Limb (tissue), 2 donors: ENCODE measurements around the gene FER.
"Not testable (repeated sequence)": the region's sequence is repeated elsewhere in the genome, so short reads cannot be mapped to it uniquely, and the experiment has no call there.

Experiments
- DNase-seq, 2 donors: peaks; one replicate each; pipeline ENCODE4 v3.0.0-alpha.2; 2016; ENCODE audit errors: extremely low spot score in 2 of 2

FER gene

GRCh38 chr5:109034306-109034705, 286.6 kb downstream of the FER start:
- no peak for DNase-seq

GRCh38 chr5:109035436-109035835, 287.7 kb downstream of the FER start:
- DNase-seq = no peak

- no peak for DNase-seq
Observed at GRCh38 chr5:109038209-109038840, 290.6 kb downstream of the FER start.

- no peak for DNase-seq
Observed at GRCh38 chr5:109041317-109041716, 293.6 kb downstream of the FER start.

GRCh38 chr5:109045710-109046109, 298.0 kb downstream of the FER start:
- DNase-seq = no peak

GRCh38 chr5:109049565-109049964, 301.9 kb downstream of the FER start:
- DNase-seq = no peak

DNA sequence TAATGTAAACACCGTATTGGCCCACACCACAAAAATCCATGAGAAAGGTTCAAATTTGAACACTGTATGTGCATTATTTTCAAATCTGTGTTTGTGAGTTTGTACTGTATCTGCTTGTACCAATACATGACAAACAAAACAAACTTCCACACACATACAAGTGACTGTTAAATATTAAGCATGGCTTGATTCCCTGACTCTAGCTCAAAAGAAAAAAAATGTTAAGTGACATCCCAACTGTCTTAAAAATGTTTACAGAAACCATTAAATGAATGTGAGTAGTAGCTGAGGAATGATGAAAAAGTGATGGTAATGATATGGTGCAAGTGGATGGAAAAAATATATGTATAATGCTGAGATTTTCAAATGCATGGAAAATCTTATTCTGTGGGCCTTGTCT, 302.6 kb downstream of the FER start:
- not testable (repeated sequence) for DNase-seq

GRCh38 chr5:109052216-109052615, 304.5 kb downstream of the FER start:
- DNase-seq = not testable (repeated sequence)

DNA sequence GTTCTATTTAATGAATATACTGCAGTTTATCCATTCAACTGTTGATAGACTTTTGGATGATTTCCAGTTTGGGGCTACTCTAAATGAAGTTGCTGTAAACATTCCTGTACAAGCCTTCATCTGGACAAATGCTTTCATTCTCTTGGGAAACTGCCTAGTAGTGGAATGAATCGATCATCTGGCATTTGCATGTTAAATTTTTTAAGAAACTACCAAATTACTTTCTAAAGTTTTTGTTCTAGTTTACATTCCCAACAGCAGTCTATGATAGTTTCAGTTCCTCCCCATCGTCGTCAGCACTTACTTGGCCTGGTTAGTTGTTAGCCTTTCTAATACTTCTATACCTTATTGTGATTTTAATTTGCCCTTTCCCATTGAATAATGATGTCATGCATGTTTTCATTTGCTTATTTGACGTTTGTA, 306.3 kb downstream of the FER start:
- no peak for DNase-seq

DNA sequence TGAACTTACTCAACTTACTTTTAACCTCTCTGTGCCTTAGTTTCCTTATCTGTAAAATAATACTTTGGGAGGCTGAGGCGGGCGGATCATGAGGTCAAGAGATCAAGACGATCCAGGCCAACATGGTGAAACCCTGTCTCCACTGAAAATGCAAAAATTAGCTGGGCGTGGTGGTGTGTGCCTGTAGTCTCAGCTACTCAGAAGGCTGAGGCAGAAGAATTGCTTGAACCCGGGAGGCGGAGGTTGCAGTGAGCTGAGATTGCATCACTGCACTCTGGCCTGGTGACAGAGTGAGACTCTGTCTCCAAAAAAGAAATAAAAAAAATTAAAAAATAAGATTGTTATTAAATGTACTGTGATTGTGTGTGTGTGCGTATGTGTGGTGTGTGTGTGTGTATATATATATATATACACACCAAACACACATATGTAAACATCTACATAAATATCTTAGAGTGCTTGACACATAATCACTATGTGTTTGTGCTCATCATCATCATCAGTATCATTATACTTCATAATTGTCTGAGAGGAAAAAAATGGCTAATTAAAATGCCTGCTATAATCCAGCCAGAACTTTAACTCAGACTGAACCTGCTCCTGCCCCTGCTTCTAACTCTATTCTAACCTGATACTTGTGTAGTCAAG, 312.8 kb downstream of the FER start:
- DNase-seq = no peak

DNA sequence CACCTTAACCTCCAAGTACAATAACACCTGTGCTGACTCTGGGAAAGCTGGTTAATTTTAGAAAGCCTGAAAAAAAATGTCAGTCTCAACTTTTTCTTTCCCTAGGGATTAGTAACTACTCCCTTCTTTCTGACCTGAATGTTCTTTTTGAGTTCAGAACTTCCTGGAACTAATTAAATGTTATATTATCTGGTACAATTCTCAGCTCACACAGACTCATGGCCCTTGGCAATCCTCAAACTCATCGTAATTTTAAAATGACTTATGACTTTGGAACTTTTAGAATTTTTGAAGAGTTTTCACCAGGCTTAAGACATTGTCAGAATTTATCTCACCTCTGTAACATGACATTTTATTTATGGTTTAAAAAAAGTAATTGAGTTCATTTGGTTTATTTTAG, 315.0 kb downstream of the FER start:
- no peak for DNase-seq

DNA sequence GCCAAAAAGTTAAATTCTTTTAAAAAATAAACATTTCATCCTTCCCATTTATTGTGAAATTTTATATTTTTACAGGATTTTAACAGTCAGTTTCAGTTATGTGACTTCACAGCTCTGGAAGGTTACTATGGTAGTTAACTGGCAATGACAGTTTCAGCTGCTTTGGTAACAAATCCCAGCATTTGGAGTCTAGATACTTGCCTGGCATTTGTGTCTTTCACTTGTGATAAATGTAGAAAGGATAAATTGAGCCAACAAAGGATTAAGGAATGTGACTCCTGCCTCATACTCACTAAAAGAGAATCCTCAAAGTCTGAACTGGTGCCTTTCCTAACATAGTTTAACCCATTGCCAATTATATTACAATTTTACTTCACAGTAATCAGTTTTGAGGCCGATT, 315.5 kb downstream of the FER start:
- DNase-seq = no peak

DNA sequence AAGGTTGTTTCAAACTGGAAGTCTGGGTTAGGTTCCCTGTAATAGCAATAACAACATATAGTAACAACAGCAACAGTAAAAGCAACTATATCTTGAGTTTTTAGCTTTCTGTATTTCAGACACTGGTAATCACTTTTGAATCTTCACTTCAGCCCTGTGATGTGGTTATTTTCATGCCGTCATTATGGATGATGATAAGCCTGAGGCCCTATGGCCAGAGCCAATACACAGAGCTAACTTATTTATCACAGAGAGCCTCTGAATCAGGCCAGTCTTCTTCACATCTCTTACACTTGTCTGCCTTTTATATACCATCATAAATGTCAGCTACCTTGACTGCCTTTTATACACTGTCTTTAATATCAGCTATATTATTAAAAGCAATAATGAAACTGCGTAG, 329.0 kb downstream of the FER start:
- no peak for DNase-seq

DNA sequence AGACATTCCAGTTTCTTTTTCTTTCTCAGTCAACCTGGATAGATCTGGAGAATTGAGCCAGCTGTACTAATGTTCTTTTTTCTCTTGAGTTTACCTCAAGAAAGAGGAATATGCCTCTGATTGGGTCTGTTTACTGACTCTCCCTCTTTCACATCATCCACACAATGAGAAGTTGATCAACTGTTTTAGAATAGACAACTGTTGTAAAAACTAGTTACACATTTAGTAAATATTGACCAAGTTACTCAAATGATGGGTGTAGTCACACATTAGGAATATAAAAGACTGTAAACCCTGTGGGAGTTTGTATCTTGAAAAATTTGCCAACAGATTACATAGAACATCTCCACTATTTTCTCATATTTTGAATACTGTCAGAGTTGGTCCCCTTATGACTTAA, 330.8 kb downstream of the FER start:
- no peak for DNase-seq

GRCh38 chr5:109080481-109080880, 332.8 kb downstream of the FER start:
- DNase-seq = no peak

GRCh38 chr5:109080896-109081295, 333.2 kb downstream of the FER start:
- DNase-seq = no peak

DNA sequence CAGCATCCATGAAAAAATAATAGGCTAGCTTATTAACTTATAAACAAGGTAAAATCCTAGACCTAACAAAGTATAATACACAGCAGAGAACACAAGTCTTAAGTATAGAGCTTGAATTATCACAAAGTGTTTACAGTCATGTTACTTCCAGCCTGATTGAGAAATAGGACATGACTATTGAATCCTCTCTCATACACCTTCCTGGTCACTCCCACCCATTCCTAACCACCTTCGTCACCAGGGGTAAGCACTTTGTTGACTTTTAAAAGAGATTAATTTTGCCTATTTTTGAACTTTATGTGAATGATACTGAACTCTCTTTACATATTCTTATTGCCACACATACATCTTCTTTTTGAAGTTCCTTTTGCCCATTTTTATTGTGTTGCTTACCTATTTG, 336.2 kb downstream of the FER start:
- no peak for DNase-seq

GRCh38 chr5:109089191-109089590, 341.5 kb downstream of the FER start:
- DNase-seq = no peak

DNA sequence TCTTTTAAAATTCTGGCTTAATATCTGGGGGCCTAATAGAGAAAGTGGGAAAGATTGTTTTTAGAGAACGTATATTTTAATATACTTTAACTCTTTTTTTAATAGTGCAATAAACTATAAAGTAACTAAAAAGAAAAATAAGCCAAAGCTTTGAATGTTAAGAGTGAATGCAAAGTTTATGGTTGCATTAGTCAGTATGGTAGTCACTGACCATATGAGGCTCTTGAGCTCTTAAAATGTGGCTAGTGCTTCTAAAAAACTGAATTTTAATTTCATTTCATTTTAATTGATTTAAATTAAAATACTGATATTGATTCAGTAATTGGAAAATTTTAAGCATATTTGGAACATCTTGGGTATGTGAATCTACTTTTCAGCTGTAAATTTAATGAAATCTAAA, 351.4 kb downstream of the FER start:
- no peak for DNase-seq

DNA sequence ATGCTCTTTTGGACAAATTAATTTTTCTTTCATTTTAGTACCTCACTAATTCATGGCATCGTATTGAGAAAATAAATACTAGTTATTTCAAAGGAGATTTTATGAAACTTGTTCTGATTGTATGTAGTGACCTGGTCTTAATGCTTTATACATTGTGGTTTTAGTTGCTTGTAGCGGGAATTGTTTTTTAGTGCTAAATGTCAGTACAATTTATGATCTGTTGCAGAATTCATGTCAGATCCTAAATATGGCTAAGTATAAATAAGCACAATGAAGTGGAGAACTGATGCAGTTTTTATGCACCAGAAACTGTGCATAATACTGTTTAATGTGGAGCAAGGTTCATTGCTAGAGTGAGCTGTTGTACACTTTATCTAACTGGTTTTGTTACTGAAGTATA, 353.3 kb downstream of the FER start:
- no peak for DNase-seq

DNA sequence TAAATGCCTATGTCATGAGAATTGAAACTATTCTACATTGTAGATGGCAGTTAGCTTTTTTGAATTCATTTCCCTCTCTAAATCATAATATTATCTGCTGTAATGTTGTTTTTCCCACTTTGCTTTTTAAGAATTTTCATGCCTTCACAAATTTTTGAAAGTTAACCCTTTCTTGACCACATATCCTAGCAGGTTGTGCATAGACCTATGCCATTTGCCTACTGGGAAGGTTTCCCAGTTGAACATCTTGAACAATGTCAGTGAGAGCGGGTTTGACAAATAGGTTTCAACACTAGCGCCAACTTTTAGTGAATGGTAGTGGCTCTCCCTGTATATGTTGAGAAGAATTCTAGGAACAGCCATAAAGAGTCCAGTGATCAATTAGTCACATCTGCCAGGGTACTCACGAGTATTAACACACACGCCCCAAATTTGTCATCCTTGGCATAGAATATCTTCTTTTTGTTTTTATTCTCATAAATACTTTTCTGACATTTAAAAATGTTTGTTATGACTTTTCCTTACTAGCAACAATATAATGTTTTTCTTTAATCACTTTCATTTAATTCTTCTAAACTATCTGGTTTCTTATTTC, 354.5 kb downstream of the FER start:
- no peak for DNase-seq

DNA sequence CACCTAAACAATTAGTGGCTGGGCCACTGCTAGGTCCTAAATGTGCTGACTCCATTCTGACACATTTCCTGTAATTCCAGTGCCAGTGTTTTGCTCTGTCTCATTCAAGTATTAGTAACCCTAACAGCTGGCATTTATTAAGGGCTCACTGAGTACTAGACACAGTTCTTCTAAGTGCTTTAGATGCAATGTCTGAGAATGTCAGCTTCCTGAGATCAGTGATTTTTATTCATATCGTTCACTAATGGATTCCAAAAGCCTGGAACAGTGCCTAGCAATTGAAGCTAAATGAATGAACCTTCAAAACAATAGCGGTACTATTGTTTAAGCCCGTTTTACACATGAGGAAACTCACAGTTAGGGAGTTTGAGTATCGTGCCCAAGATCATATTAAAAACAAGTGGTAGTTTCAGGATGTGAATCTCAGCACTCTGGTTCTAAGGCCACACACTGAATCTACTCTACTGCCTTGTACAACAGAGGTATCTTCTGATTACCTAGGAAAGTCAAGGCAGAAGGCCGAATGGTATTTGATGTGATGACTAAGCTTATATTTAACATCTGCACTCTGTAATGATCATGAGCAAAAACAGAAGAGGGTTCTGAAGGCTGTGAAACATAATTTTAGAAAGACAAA, 358.1 kb downstream of the FER start:
- DNase-seq = peak in 1 of 2 donors; percentile 49

DNA sequence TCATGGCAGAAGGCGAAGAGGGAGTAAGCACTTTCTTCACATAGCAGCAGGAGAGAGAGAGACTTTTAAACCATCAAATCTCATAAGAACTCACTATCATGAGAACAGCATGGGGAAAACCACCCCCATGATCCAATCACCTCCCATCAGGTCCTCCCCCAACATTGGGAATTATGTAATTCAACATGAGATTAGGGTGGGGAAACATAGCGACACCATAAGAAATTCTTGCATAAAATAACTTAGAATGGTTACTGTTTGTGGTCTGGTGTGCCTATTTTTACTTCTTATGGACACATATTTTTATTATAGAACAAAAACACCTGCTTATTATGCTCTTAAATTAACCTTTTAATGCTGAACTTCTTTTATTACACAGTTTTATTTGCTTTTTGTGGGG, 364.0 kb downstream of the FER start:
- DNase-seq = no peak
